HFFc6 (cell line): ENCODE data around the gene CAPN11. TPM values are rescaled to one million over a fixed set of nuclear protein-coding genes. Genes with fewer than 3 reads are reported as not detected.
A peak's percentile ranks its signal among the peaks of the same experiment; 100 is the strongest.

Experiments used
- DNase-seq: peaks from one replicate; pipeline ENCODE4 v3.0.0-alpha.2; 2018
- H3K27ac Mint-ChIP-seq: 2 replicates; pipeline ENCODE4 v1.8.0; 2020; ENCODE audit warnings: mild to moderate bottlenecking, mixed read lengths
- H3K27me3 Mint-ChIP-seq: 2 replicates; pipeline ENCODE4 v1.8.0; 2021; ENCODE audit warnings: mild to moderate bottlenecking, moderate library complexity, mixed read lengths; ENCODE audit not compliant: insufficient read depth
- H3K36me3 Mint-ChIP-seq: 2 replicates; pipeline ENCODE4 v1.8.0; 2021; ENCODE audit warnings: low read depth, mixed read lengths
- H3K4me1 Mint-ChIP-seq: 2 replicates; pipeline ENCODE4 v1.8.0; 2020; ENCODE audit warnings: low read depth, mixed read lengths
- H3K4me3 Mint-ChIP-seq: 2 replicates; pipeline ENCODE4 v1.8.0; 2020; ENCODE audit warnings: mild to moderate bottlenecking, moderate library complexity, mixed read lengths
- H3K9me3 Mint-ChIP-seq: 2 replicates; pipeline ENCODE4 v1.8.0; 2020; ENCODE audit warnings: mild to moderate bottlenecking, mixed read lengths
- total RNA-seq, 6 experiments: library from RNA; stranded (reverse); fragmentation: NEBNext Ultra II Directional; extraction: Animal tissue kit (Norgen Biotek cat#: 25700); gene quantifications; 2 replicates in 1 of 6; 3 replicates in 5 of 6; pipeline ENCODE4 v1.2.3, GENCODE V29; 2021
- TF ChIP-seq, protein P1 (sequence below): fragments of 200-600 bp; sonication (generic); IDR thresholded peaks from 2 replicates; pipeline ENCODE4 v1.5.0; 2021; ENCODE audit warnings: antibody characterized with exemption, mild to moderate bottlenecking

The CAPN11 gene
- total RNA-seq, 6 experiments from 2014 or later, result not detected

DNA sequence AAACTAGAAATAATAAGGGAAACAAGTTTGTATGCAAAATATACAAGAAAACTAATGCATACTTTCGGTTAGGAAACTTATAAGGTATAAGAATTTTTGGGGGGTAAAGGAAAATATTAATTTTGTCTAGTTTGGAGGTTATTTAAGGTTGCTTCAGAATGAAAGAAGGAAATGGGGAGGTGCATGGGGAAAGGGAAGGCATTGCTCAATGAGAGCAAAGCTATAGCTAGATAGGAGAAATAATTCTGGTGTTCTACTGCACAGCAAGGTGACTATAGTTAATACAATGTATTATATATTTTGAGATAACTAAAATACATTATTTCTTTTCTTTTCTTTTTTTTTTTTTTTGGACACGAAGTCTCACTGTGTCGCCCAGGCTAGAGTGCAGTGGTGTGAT lies 52.7 kb downstream of the CAPN11 start:
- Mint-ChIP-seq H3K9me3 (no peaks in the 10 kb centered on the region), H3K4me1 (no peaks in the 10 kb centered on the region), H3K27ac (no peak overlapping the region), H3K27me3 (peaks cover 23% of the 10 kb centered on the region), H3K4me3 (no peak overlapping the region), H3K36me3 (no peaks in the 10 kb centered on the region)
- DNase-seq, result no peak
- TF ChIP-seq, protein P1, sequence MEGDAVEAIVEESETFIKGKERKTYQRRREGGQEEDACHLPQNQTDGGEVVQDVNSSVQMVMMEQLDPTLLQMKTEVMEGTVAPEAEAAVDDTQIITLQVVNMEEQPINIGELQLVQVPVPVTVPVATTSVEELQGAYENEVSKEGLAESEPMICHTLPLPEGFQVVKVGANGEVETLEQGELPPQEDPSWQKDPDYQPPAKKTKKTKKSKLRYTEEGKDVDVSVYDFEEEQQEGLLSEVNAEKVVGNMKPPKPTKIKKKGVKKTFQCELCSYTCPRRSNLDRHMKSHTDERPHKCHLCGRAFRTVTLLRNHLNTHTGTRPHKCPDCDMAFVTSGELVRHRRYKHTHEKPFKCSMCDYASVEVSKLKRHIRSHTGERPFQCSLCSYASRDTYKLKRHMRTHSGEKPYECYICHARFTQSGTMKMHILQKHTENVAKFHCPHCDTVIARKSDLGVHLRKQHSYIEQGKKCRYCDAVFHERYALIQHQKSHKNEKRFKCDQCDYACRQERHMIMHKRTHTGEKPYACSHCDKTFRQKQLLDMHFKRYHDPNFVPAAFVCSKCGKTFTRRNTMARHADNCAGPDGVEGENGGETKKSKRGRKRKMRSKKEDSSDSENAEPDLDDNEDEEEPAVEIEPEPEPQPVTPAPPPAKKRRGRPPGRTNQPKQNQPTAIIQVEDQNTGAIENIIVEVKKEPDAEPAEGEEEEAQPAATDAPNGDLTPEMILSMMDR, result no peak

DNA sequence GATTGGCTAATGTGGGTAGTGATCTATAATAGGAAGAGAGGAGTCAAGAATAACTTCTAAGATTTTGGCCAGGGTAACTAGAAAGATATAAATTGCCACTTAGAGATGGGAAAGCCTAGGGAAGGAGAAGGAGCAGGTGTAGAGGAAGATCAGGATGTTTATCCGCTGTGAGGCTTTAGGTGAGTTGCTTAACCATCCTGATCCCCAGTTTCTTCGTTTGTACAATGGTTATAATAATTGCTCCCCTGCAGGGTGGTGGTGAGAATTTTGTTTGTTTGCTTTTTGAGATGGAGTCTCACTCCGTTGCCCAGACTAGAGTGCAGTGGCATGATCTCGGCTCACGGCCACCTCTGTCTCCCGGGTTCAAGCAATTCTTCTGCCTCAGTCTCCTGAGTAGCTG lies 55.7 kb downstream of the CAPN11 start:
- H3K27ac Mint-ChIP-seq, result no peak overlapping the region
- H3K4me1 Mint-ChIP-seq, result peaks cover 6% of the 10 kb centered on the region; the same call in 1 of the 2 replicates
- no peak overlapping the region for H3K4me3 Mint-ChIP-seq
- no peaks in the 10 kb centered on the region for H3K9me3 Mint-ChIP-seq
- TF ChIP-seq, protein P1, result no peak
- DNase-seq, result no peak
- no peaks in the 10 kb centered on the region for H3K36me3 Mint-ChIP-seq
- H3K27me3 Mint-ChIP-seq, result peaks cover 9% of the 10 kb centered on the region

DNA sequence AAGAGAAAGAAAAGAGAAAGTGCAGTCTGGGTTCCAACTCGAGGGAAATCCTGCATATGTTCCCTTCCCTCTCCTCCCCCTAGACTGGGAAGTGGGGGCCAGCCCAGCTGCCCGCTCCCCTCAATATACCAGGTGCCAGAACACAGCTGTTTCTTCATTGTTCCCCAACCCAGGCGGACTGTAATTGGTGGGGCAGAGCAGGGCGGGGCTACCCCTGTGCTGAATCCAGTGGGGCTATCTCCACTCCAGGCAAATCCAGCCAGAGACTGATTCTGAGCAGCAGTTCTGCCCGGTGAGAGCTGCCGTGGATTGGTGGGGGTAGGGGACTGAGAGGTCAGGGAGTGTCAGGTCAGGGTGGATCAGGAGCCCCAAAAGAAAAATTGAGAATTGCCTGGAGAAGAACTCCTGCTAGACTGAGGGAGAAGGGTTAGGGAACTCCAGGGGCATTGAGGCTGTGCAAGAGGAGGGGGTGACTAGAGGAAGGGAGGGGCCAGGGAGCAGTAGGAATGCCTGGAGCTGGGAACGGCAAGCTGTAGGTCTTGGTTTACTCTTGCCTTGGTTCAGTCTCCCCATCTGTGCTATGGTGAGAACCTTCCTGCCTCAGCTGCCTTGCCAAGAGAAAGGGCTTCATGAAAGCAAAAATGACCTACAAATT lies 58.2 kb downstream of the CAPN11 start, which contains the start of gene MYMX:
MYMX (plus strand) TSS at position 250 of the 655 bp plus-strand sequence. CDS start 546 bp downstream, outside the sequence.
- no peak within 1 kb of the TSS for H3K27ac Mint-ChIP-seq
- H3K27me3 Mint-ChIP-seq, result peaks cover 5% of the 10 kb centered on the region; the same call in 1 of the 2 replicates
- no peaks in the 10 kb centered on the region for H3K9me3 Mint-ChIP-seq
- H3K36me3 Mint-ChIP-seq, result no peaks in the 10 kb centered on the region
- H3K4me1 Mint-ChIP-seq, result peaks cover 16% of the 10 kb centered on the region
- DNase-seq, result no peak
- no peak within 1 kb of the TSS for H3K4me3 Mint-ChIP-seq
- TF ChIP-seq, protein P1, result no peak

DNA sequence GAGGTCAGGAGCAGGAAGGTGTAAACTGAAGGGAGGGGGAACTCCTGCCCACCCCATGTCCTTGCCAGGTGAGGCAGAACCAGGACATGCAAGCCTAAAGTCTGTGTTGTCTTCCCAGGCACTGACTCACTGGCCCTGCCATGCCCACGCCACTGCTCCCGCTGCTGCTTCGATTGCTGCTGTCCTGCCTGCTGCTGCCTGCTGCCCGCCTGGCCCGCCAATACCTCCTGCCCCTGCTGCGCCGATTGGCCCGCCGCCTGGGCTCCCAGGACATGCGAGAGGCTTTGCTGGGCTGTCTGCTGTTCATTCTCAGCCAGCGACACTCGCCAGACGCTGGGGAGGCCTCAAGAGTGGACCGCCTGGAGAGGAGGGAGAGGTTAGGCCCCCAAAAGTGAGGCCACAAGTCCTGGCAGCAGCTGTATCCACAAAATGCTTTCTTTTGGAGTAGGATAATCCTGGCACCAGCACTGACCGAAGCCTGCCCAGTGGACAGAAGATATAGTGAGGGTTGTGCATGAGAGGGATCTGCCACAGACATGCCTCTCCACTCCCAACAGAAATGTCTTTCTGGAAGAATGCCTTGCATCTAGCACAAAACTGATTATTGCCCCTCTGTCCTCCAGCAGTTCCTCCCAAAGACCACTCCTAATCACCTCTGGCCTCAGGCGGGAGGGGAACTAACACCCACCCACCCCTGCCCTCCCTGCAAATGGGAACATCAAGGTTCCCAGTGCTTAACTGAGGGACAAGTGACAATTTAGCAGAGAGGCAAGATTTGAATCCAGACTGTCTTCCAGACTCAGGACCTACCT lies 58.9 kb downstream of the CAPN11 start:
- H3K4me3 Mint-ChIP-seq, result no peak overlapping the region
- peaks cover 2% of the 10 kb centered on the region; the same call in 1 of the 2 replicates for H3K27me3 Mint-ChIP-seq
- no peaks in the 10 kb centered on the region for H3K9me3 Mint-ChIP-seq
- TF ChIP-seq, protein P1, result no peak
- no peaks in the 10 kb centered on the region for H3K36me3 Mint-ChIP-seq
- DNase-seq, result no peak
- peaks cover 23% of the 10 kb centered on the region for H3K4me1 Mint-ChIP-seq
- no peak overlapping the region for H3K27ac Mint-ChIP-seq

DNA sequence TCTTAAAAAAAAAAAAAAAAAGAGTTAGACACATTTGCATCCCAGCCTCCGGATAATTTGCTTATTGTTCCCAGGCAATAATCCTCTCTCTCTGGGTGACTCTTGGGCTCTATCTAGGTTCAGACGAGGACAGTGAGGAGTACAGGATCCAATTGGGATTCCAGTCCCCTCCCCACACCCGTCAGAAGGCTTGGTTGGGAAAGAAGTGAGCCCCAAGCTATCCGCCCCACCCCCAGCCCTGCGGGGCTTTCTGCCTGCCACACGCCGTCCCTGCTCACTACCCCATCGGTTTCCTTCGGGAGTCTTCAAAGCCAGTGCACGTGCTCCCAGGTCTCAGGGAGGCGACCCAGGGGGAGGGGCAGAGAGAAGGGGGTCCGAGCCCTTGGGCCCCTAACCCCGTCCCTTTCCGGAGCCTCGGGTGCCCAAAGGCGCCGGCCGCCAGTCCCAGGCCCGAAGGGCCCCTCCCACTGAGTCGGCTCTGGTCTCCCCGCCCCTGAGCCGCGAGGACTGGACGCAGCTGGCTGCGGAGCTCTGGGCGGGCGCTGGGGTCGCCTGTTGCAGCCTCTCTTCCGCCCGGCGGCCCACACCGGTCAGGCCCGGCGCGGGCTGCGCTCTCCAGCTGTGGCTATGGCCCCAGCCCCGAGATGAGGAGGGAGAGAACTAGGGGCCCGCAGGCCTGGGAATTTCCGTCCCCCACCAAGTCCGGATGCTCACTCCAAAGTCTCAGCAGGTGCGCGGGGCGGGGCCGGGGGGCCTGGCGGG lies 60.6 kb downstream of the CAPN11 start:
- no peak overlapping the region for H3K27ac Mint-ChIP-seq
- H3K36me3 Mint-ChIP-seq, result no peaks in the 10 kb centered on the region
- TF ChIP-seq, protein P1, result no peak
- H3K4me3 Mint-ChIP-seq, result peak overlapping the region; percentile 80
- no peaks in the 10 kb centered on the region for H3K9me3 Mint-ChIP-seq
- H3K4me1 Mint-ChIP-seq, result peaks cover 33% of the 10 kb centered on the region
- DNase-seq, result no peak
- peaks cover 2% of the 10 kb centered on the region; the same call in 1 of the 2 replicates for H3K27me3 Mint-ChIP-seq
